HCT116 (cell line): ENCODE results near the gene FNDC7. TPM values are rescaled to one million over a fixed set of nuclear protein-coding genes. Genes with fewer than 3 reads are reported as not detected.

Experiments
- ATAC-seq: fragments of 200-7000 bp; cut with Tn5 transposase; 2 replicates; pipeline ENCODE4 v1.9.1; 2020; ENCODE audit warnings: mild to moderate bottlenecking, moderate library complexity
- BruUV-seq: library from RNA; stranded (reverse); fragments of 400-500 nt; replicated peaks from 2 replicates; lab custom pipeline; 2021; lab: Mats Ljungman, UMichigan
- CTCF ChIA-PET: fragments of 300-600 bp; sonication (Branson Sonifier 250); formaldehyde crosslinking; loops from one replicate; lab custom pipeline; 2021; ENCODE audit warnings: antibody characterized with exemption; lab: Charles Lee
- POLR2A ChIA-PET: fragments of 300-600, 350-600 bp; sonication (Branson Sonifier 250); formaldehyde crosslinking; loops from one replicate; lab custom pipeline; 2021; ENCODE audit warnings: antibody characterized with exemption; lab: Charles Lee
- RAD21 ChIA-PET, 2 experiments: fragments of 300-600 bp; sonication (Branson Sonifier 250); formaldehyde crosslinking; loops; one replicate each; lab custom pipeline; 2023; ENCODE audit warnings: low total read pairs in 2 of 2; ENCODE audit not compliant: uncharacterized antibody in 2 of 2, unreplicated experiment in 2 of 2, low non-redundant PET in 1 of 2; lab: Charles Lee
- DNase-seq: peaks from one replicate; pipeline ENCODE4 v3.0.0-alpha.2; 2010; ENCODE audit warnings: low read depth, low spot score
- H2AFZ ChIP-seq: fragments of 200-600 bp; shearing (Covaris generic), sonication (generic); 2 replicates; pipeline ENCODE4 v1.6.1; 2017; ENCODE audit warnings: low read depth, mixed run types, mixed read lengths, antibody characterized with exemption, low read length; ENCODE audit not compliant: poor library complexity, severe bottlenecking
- H3K27ac ChIP-seq: 2 replicates; pipeline ENCODE4 v1.5.1; 2012; ENCODE audit warnings: low read depth, low read length
- H3K27me3 ChIP-seq: fragments of 200-600 bp; sonication (generic); 2 replicates; pipeline ENCODE4 v1.6.1; 2016; ENCODE audit warnings: mixed run types, low read length, mixed read lengths; ENCODE audit not compliant: insufficient read depth
- H3K36me3 ChIP-seq, 2 experiments: fragments of 200-500 bp in 1 of 2; fragments of 200-600 bp in 1 of 2; sonication (Bioruptor generic) in 1 of 2; sonication (generic) in 1 of 2; 2 replicates each; pipeline versions ENCODE4 v1.5.1 to v1.6.1; 2014 to 2016; ENCODE audit warnings: low read length in 2 of 2, inconsistent platforms in 1 of 2, mixed read lengths in 1 of 2, mixed run types in 1 of 2; ENCODE audit not compliant: insufficient read depth in 2 of 2, control insufficient read depth in 1 of 2
- H3K4me1 ChIP-seq, 2 experiments: fragments of 200-600 bp in 1 of 2; sonication (generic) in 1 of 2; 2 replicates each; pipeline versions ENCODE4 v1.5.1 to v1.6.1; 2012 to 2017; ENCODE audit warnings: low read length in 2 of 2, inconsistent platforms in 1 of 2, mild to moderate bottlenecking in 1 of 2, mixed read lengths in 1 of 2, mixed run types in 1 of 2, moderate library complexity in 1 of 2; ENCODE audit not compliant: insufficient read depth in 2 of 2, control insufficient read depth in 1 of 2
- H3K4me2 ChIP-seq: fragments of 200-600 bp; sonication (generic); 2 replicates; pipeline ENCODE4 v1.6.1; 2017; ENCODE audit warnings: mixed run types, low read length, mixed read lengths
- H3K4me3 ChIP-seq, 2 experiments: fragments of 200-600 bp in 1 of 2; sonication (generic) in 1 of 2; replicated peaks in 1 of 2; 2 replicates each; pipeline ENCODE4 v1.5.1; 2011 to 2016; ENCODE audit warnings: low read length in 2 of 2, control low read depth in 1 of 2, low read depth in 1 of 2, mild to moderate bottlenecking in 1 of 2, mixed read lengths in 1 of 2, mixed run types in 1 of 2
- H3K79me2 ChIP-seq: fragments of 200-600 bp; sonication (generic); 2 replicates; pipeline ENCODE4 v1.6.1; 2017; ENCODE audit warnings: mild to moderate bottlenecking, mixed run types, low read length, moderate library complexity, mixed read lengths; ENCODE audit not compliant: insufficient read depth
- H3K9ac ChIP-seq: fragments of 200-600 bp; sonication (generic); 2 replicates; pipeline ENCODE4 v1.6.1; 2016; ENCODE audit warnings: low read length, mixed read lengths
- H3K9me2 ChIP-seq: fragments of 200-600 bp; sonication (generic), shearing (Covaris generic); 2 replicates; pipeline ENCODE4 v1.6.1; 2017; ENCODE audit warnings: mixed run types, mild to moderate bottlenecking, moderate library complexity; ENCODE audit not compliant: insufficient read depth
- H3K9me3 ChIP-seq, 2 experiments: fragments of 200-500 bp in 1 of 2; fragments of 200-600 bp in 1 of 2; sonication (Bioruptor generic) in 1 of 2; sonication (generic) in 1 of 2; 2 replicates each; pipeline ENCODE4 v1.6.1; 2014 to 2017; ENCODE audit warnings: low read length in 2 of 2, mixed read lengths in 2 of 2, inconsistent platforms in 1 of 2, low read depth in 1 of 2, mild to moderate bottlenecking in 1 of 2, mixed run types in 1 of 2, moderate library complexity in 1 of 2; ENCODE audit not compliant: control insufficient read depth in 1 of 2, insufficient read depth in 1 of 2
- H4K20me1 ChIP-seq: fragments of 200-600 bp; sonication (generic), shearing (Covaris generic); 2 replicates; pipeline ENCODE4 v1.6.1; 2017; ENCODE audit warnings: mixed run types, mild to moderate bottlenecking, moderate library complexity; ENCODE audit not compliant: insufficient read depth
- ATF3 ChIP-seq: IDR thresholded peaks from 2 replicates; pipeline ENCODE4 v1.6.1; 2012
- CBX3 ChIP-seq: IDR thresholded peaks from 2 replicates; pipeline ENCODE4 v1.6.1; 2012; ENCODE audit warnings: low read depth
- CTCF ChIP-seq, 3 experiments: fragments of 200-600 bp in 1 of 3; sonication (generic) in 1 of 3; IDR thresholded peaks in 2 of 3; conservative IDR thresholded peaks in 1 of 3; 2 replicates each; pipeline ENCODE4 v1.5.1; 2012 to 2017; ENCODE audit warnings: low read depth in 2 of 3, low read length in 2 of 3, antibody characterized with exemption in 1 of 3, borderline replicate concordance in 1 of 3, control low read depth in 1 of 3, mild to moderate bottlenecking in 1 of 3, mixed read lengths in 1 of 3, mixed run types in 1 of 3, moderate library complexity in 1 of 3; ENCODE audit not compliant: insufficient read depth in 1 of 3
- EGR1 ChIP-seq: IDR thresholded peaks from 2 replicates; pipeline ENCODE4 v1.6.1; 2012; ENCODE audit warnings: low read depth
- ELF1 ChIP-seq: IDR thresholded peaks from 2 replicates; pipeline ENCODE4 v1.6.1; 2012; ENCODE audit warnings: low read depth, borderline replicate concordance
- FOSL1 ChIP-seq: IDR thresholded peaks from 2 replicates; pipeline ENCODE4 v1.6.1; 2012; ENCODE audit warnings: low read depth
- REST ChIP-seq: IDR thresholded peaks from 2 replicates; pipeline ENCODE4 v1.6.1; 2012; ENCODE audit warnings: low read depth
- SIN3A ChIP-seq: IDR thresholded peaks from 2 replicates; pipeline ENCODE4 v1.6.1; 2012; ENCODE audit warnings: low read depth
- ZBTB33 ChIP-seq: IDR thresholded peaks from 2 replicates; pipeline ENCODE4 v1.6.1; 2011; ENCODE audit warnings: mild to moderate bottlenecking, low read length, moderate library complexity; ENCODE audit not compliant: insufficient replicate concordance; ENCODE audit errors: extremely low read depth
- ZNF274 ChIP-seq: fragments of 200-500 bp; sonication (Bioruptor generic); IDR thresholded peaks from 2 replicates; pipeline ENCODE4 v1.6.1; 2014; ENCODE audit warnings: mild to moderate bottlenecking, low read depth, low read length, inconsistent platforms
- intact Hi-C: fragments of 100-400 bp; cut with micrococcal nuclease; formaldehyde crosslinking; loops from 2 replicates; pipeline ENCODE4 v1.10.0; 2022
- total RNA-seq: library from RNA; stranded (reverse); gene quantifications from one replicate; pipeline ENCODE4 v1.2.1, GENCODE V29; 2021; ENCODE audit not compliant: unreplicated experiment

The FNDC7 gene
- total RNA-seq, 1 experiment from 2014 or later, result 0.10 TPM

- POLR2A ChIA-PET, result no interaction called here
- no peaks in the 10 kb centered on the region for H3K4me1 ChIP-seq
- no peak overlapping the region for H3K9ac ChIP-seq
- no peaks in the 10 kb centered on the region for H3K9me2 ChIP-seq
- H2AFZ ChIP-seq, result no peak overlapping the region
- DNase-seq (no peak), ATAC-seq (no peak)
- RAD21 ChIA-PET, result no interaction called here
- no peak overlapping the region for H3K4me2 ChIP-seq
- TF ChIP-seq ZNF274 (no peak), SIN3A (no peak), ATF3 (no peak), ZBTB33 (no peak), ELF1 (no peak), REST (no peak), CTCF (IDR thresholded peaks at IDR 0.05 in 2 of 3, conservative IDR thresholded peaks at IDR 0.05 in 1 of 3; ENCODE audit: borderline replicate concordance in 1 of 3, insufficient read depth in 1 of 3, low read depth in 2 of 3, low read length in 2 of 3) (no peak), EGR1 (no peak), FOSL1 (no peak), CBX3 (no peak)
- BruUV-seq, result no TSS peak
- H4K20me1 ChIP-seq, result no peaks in the 10 kb centered on the region
- H3K27me3 ChIP-seq, result no peaks in the 10 kb centered on the region
- CTCF ChIA-PET, result no interaction called here
- no peaks in the 10 kb centered on the region for H3K9me3 ChIP-seq
- H3K27ac ChIP-seq, result no peak overlapping the region
- no peak overlapping the region for H3K4me3 ChIP-seq
- peaks cover 6% of the 10 kb centered on the region; the same call in 1 of the 2 replicates for H3K79me2 ChIP-seq
- peaks cover 7 to 8% of the 10 kb centered on the region in 2 experiments; a peak in 2 of 4 replicates for H3K36me3 ChIP-seq
- intact Hi-C loops, result no loop called here
Measured at GRCh38 chr1:108753363-108753762, 40.7 kb downstream of the FNDC7 start.
